OCI-LY3 (cell line): ENCODE measurements around the gene RAD51B.

ENCODE experiments used
- H2AFZ ChIP-seq: fragments of 200-600, 300-600 bp; shearing (Covaris generic); 2 replicates; pipeline ENCODE4 v1.6.0; 2014; ENCODE audit warnings: antibody characterized with exemption, low read depth, low read length
- H3K27ac ChIP-seq: fragments of 200-600, 300-600 bp; sonication (generic); 2 replicates; pipeline ENCODE4 v1.5.1; 2014; ENCODE audit warnings: mild to moderate bottlenecking, low read length, moderate library complexity, mixed read lengths
- H3K27me3 ChIP-seq: fragments of 200-600, 300-600 bp; sonication (generic); 2 replicates; pipeline ENCODE4 v1.6.1; 2014; ENCODE audit warnings: low read depth, low read length, mixed read lengths
- H3K36me3 ChIP-seq: fragments of 200-600, 300-600 bp; sonication (generic); replicated peaks from 2 replicates; pipeline ENCODE3; 2014; ENCODE audit warnings: low read depth, low read length, mixed read lengths
- H3K4me1 ChIP-seq: fragments of 300-600, 200-600 bp; sonication (generic); 2 replicates; pipeline ENCODE4 v1.6.1; 2014; ENCODE audit warnings: low read length, mixed read lengths
- H3K4me2 ChIP-seq: fragments of 200-600, 300-600 bp; sonication (generic); 2 replicates; pipeline ENCODE4 v1.6.1; 2014; ENCODE audit warnings: low read length, mixed read lengths
- H3K4me3 ChIP-seq: fragments of 300-600, 200-600 bp; sonication (generic); 2 replicates; pipeline ENCODE4 v1.5.1; 2014; ENCODE audit warnings: antibody characterized with exemption, mild to moderate bottlenecking, low read length, moderate library complexity
- H3K79me2 ChIP-seq: fragments of 300-600, 200-600 bp; shearing (Covaris generic); 2 replicates; pipeline ENCODE4 v1.6.1; 2014; ENCODE audit warnings: mild to moderate bottlenecking, low read length, mixed read lengths
- H3K9ac ChIP-seq: fragments of 300-600, 200-600 bp; shearing (Covaris generic); 2 replicates; pipeline ENCODE4 v1.6.0; 2014; ENCODE audit warnings: mild to moderate bottlenecking, low read length, moderate library complexity
- H3K9me3 ChIP-seq: fragments of 200-600, 300-600 bp; shearing (Covaris generic); 2 replicates; pipeline ENCODE4 v1.6.1; 2014; ENCODE audit warnings: low read length, mixed read lengths; ENCODE audit not compliant: insufficient read depth
- H4K20me1 ChIP-seq: fragments of 200-600, 300-600 bp; sonication (generic); 2 replicates; pipeline ENCODE4 v1.6.1; 2016; ENCODE audit warnings: low read length, mixed read lengths; ENCODE audit not compliant: insufficient read depth
- EZH2phosphoT487 ChIP-seq: fragments of 200-600 bp; shearing (Covaris generic); IDR thresholded peaks from 2 replicates; pipeline ENCODE4 v1.6.1; 2018; ENCODE audit warnings: antibody characterized with exemption, mixed run types, low read depth
- TF ChIP-seq, protein P1 (sequence below): fragments of 200-600, 300-600 bp; sonication (generic); IDR thresholded peaks from 2 replicates; pipeline ENCODE4 v1.5.1; 2014; ENCODE audit warnings: antibody characterized with exemption, low read length, low read depth

RAD51B gene

DNA sequence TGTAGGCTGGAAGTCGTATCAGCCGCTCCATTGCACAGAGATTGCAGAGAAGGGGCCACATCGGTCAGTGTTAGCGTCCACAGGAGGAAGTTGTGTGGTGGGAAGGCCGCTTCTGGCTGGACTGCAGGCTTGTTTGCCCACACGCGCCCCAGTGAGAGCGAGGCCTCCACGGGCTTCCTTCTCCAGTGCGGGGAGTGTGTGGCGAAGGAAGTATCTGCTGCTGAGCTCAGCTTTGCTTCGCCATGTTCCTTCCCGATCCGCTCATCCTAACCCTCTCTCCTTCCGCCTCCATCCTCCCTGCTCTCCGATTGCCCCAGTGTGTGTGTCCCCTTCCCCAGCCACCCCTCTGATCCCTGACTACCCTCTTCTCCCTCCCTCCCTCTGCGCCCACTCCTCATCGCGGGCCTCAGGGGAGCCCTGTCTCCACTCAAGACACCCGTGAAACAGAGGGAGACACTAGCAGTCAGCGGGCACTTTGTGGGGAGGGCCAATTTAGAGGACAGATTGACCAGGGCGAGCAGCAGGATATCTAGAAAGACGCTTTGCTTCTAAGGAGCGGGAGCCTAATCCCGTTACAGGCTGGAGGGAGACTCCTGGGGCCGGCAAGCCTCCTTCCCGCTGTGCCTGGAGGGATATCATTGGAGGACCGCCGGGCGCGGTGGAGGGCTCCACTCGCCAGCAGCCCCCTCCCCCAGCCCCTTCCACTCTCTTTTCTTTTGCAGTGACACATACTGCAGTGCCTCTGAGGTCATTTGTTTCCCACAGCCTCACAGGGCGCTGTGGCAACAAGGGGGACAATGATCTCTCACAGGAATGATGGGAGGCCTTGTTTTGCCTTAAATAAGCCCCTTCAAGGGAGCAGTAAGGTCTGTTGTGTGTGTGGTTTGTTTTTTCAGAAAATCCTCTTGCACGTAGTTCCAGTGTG is 544.5 kb downstream of the RAD51B start:
- Histone ChIP-seq H3K27ac (no peak overlapping the region), H3K4me2 (peak overlapping the region; percentile 71; the same call in 1 of the 2 replicates), H3K36me3 (no peaks in the 10 kb centered on the region), H3K9me3 (no peaks in the 10 kb centered on the region), H3K27me3 (no peaks in the 10 kb centered on the region), H3K4me3 (no peak overlapping the region), H3K79me2 (no peaks in the 10 kb centered on the region), H2AFZ (no peak overlapping the region), H4K20me1 (no peaks in the 10 kb centered on the region), H3K9ac (no peak overlapping the region), H3K4me1 (peaks cover 38% of the 10 kb centered on the region)
- TF ChIP-seq, protein P1, sequence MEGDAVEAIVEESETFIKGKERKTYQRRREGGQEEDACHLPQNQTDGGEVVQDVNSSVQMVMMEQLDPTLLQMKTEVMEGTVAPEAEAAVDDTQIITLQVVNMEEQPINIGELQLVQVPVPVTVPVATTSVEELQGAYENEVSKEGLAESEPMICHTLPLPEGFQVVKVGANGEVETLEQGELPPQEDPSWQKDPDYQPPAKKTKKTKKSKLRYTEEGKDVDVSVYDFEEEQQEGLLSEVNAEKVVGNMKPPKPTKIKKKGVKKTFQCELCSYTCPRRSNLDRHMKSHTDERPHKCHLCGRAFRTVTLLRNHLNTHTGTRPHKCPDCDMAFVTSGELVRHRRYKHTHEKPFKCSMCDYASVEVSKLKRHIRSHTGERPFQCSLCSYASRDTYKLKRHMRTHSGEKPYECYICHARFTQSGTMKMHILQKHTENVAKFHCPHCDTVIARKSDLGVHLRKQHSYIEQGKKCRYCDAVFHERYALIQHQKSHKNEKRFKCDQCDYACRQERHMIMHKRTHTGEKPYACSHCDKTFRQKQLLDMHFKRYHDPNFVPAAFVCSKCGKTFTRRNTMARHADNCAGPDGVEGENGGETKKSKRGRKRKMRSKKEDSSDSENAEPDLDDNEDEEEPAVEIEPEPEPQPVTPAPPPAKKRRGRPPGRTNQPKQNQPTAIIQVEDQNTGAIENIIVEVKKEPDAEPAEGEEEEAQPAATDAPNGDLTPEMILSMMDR = no peak
- no peak for TF ChIP-seq EZH2phosphoT487

DNA sequence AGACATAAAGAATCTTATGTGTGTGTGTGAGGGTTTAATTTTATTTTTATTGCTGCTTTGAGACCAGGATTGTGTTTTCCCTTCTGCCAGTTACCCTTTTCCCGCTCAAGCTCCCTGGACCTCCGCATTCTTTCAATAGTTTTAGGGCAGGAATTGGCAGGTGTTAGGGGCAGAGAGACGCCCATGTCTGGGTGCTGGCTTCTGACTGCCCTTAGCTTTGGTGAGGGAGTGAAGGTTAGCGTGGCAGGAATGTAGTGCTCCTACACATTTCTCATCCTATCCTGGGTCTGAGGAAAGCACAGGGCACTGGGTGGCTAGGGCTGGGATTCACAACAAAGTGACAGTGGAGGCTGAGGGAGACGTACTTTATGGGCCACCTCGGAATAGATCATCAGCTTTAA is 545.2 kb downstream of the RAD51B start:
- TF ChIP-seq, protein P1 = no peak
- TF ChIP-seq EZH2phosphoT487 = no peak
- Histone ChIP-seq H3K79me2 (no peaks in the 10 kb centered on the region), H3K27ac (no peak overlapping the region), H2AFZ (no peak overlapping the region), H3K27me3 (no peaks in the 10 kb centered on the region), H3K36me3 (no peaks in the 10 kb centered on the region), H3K4me1 (peaks cover 38% of the 10 kb centered on the region), H4K20me1 (no peaks in the 10 kb centered on the region), H3K9me3 (no peaks in the 10 kb centered on the region), H3K4me2 (no peak overlapping the region), H3K4me3 (no peak overlapping the region), H3K9ac (no peak overlapping the region)

DNA sequence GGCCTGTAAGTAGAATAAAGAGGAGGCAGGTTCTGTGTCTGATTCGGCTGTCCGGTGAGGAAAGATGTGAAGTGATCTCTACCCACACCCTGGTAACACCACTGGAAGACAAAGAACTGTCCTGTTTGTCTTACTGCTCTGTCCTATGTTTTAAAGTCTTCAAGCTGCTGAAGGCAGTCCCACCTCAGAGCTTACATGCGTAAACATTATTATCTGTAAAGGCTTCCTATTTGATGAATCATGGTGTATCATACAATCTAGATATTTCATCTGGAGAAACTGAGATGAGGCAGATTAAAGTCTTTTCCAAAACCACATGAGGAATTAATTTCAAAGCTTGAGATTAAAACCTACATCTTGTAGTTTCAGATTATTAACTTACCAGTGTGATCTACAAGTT is 545.6 kb downstream of the RAD51B start:
- Histone ChIP-seq H4K20me1 (no peaks in the 10 kb centered on the region), H3K36me3 (no peaks in the 10 kb centered on the region), H2AFZ (no peak overlapping the region), H3K27me3 (no peaks in the 10 kb centered on the region), H3K9me3 (no peaks in the 10 kb centered on the region), H3K27ac (no peak overlapping the region), H3K79me2 (no peaks in the 10 kb centered on the region), H3K4me2 (no peak overlapping the region), H3K4me1 (peaks cover 38% of the 10 kb centered on the region), H3K9ac (no peak overlapping the region), H3K4me3 (no peak overlapping the region)
- no peak for TF ChIP-seq EZH2phosphoT487
- TF ChIP-seq, protein P1 = no peak

DNA sequence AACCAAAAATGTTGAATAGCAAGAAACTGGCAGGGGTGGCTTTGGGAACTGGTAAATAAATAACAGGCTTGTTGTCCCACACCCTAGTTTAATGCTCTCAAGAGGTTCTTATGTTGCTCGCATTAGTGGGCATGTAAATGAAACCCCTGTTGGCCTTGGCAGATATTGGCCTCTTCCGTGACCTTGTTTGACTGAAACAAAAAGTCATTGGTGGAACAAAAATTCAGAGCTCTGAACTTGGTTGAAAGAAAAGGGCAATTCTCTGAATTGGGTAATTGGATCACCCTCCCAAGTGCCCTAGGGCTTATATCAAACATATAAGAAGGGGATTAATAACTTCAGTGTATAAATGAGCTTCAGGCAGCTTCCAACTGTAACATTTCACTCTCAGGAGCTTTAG is 547.1 kb downstream of the RAD51B start:
- Histone ChIP-seq H4K20me1 (no peaks in the 10 kb centered on the region), H3K4me2 (no peak overlapping the region), H2AFZ (no peak overlapping the region), H3K79me2 (no peaks in the 10 kb centered on the region), H3K9me3 (no peaks in the 10 kb centered on the region), H3K27me3 (no peaks in the 10 kb centered on the region), H3K36me3 (no peaks in the 10 kb centered on the region), H3K27ac (no peak overlapping the region), H3K4me1 (peaks cover 39% of the 10 kb centered on the region), H3K4me3 (no peak overlapping the region), H3K9ac (no peak overlapping the region)
- TF ChIP-seq EZH2phosphoT487 = no peak
- TF ChIP-seq, protein P1 = no peak
